ENCODE measurements around the gene MAML3. TPM values are rescaled to one million over a fixed set of nuclear protein-coding genes. Genes with fewer than 3 reads are reported as not detected.

The MAML3 gene
- total and polyA plus RNA-seq, 5 donors from 2014 or later, result 0.11 to 1.1 (median 0.16) TPM; not detected in 1

- Histone ChIP-seq H3K9me3 (ENCODE audit: control insufficient read depth in 2 of 2, low read length in 2 of 2) (no peaks in the 10 kb centered on the region), H3K36me3 (ENCODE audit: control insufficient read depth, insufficient read depth, low read length) (no peaks in the 10 kb centered on the region), H3K27me3 (ENCODE audit: control insufficient read depth, insufficient read depth, low read length) (no peaks in the 10 kb centered on the region), H3K4me1 (ENCODE audit: control insufficient read depth, insufficient read depth, low read length, poor library complexity, severe bottlenecking) (no peaks in the 10 kb centered on the region), H3K27ac (ENCODE audit: insufficient read depth, low read length, poor library complexity, severe bottlenecking) (no peak overlapping the region), H3K4me3 (ENCODE audit: low read depth, low read length) (no peak overlapping the region)
- DNase-seq, result no peak
- Mint-ChIP-seq H3K36me3 (no peaks in the 10 kb centered on the region), H3K4me1 (no peaks in the 10 kb centered on the region), H3K27ac (no peak overlapping the region), H3K27me3 (peaks cover 13% of the 10 kb centered on the region), H3K4me3 (no peak overlapping the region), H3K9me3 (peaks cover 0 to under 1% (median 0%) of the 10 kb centered on the region in 7 donors)
- no peak for ATAC-seq (ENCODE audit: low read depth in 2 of 2)
Observed at GRCh38 chr4:139824882-139825522, 329.0 kb downstream of the MAML3 start.

- DNase-seq (no peak), ATAC-seq (ENCODE audit: low read depth in 2 of 2) (no peak)
- Mint-ChIP-seq H3K36me3 (no peaks in the 10 kb centered on the region), H3K9me3 (peaks cover 0 to 2% (median 0%) of the 10 kb centered on the region in 7 donors), H3K27ac (no peak overlapping the region), H3K27me3 (peaks cover 19% of the 10 kb centered on the region), H3K4me3 (no peak overlapping the region), H3K4me1 (no peaks in the 10 kb centered on the region)
- no peaks in the 10 kb centered on the region for H3K27me3 ChIP-seq (ENCODE audit: control insufficient read depth, insufficient read depth, low read length)
- H3K9me3 ChIP-seq (ENCODE audit: control insufficient read depth in 2 of 2, low read length in 2 of 2), result no peaks in the 10 kb centered on the region
- H3K36me3 ChIP-seq (ENCODE audit: control insufficient read depth, insufficient read depth, low read length), result no peaks in the 10 kb centered on the region
- no peak overlapping the region for H3K27ac ChIP-seq (ENCODE audit: insufficient read depth, low read length, poor library complexity, severe bottlenecking)
- H3K4me1 ChIP-seq (ENCODE audit: control insufficient read depth, insufficient read depth, low read length, poor library complexity, severe bottlenecking), result no peaks in the 10 kb centered on the region
- no peak overlapping the region for H3K4me3 ChIP-seq (ENCODE audit: low read depth, low read length)
Observed at GRCh38 chr4:139823746-139824145, 330.2 kb downstream of the MAML3 start.

GRCh38 chr4:139823345-139823744, 330.6 kb downstream of the MAML3 start:
- no peak for ATAC-seq (ENCODE audit: low read depth in 2 of 2)
- DNase-seq, result no peak
- no peaks in the 10 kb centered on the region for H3K9me3 ChIP-seq (ENCODE audit: control insufficient read depth in 2 of 2, low read length in 2 of 2)
- H3K27me3 ChIP-seq (ENCODE audit: control insufficient read depth, insufficient read depth, low read length), result no peaks in the 10 kb centered on the region
- H3K4me1 Mint-ChIP-seq, result no peaks in the 10 kb centered on the region
- peaks cover 19% of the 10 kb centered on the region for H3K27me3 Mint-ChIP-seq
- no peaks in the 10 kb centered on the region for H3K4me1 ChIP-seq (ENCODE audit: control insufficient read depth, insufficient read depth, low read length, poor library complexity, severe bottlenecking)
- H3K27ac Mint-ChIP-seq, result no peak overlapping the region
- no peak overlapping the region for H3K27ac ChIP-seq (ENCODE audit: insufficient read depth, low read length, poor library complexity, severe bottlenecking)
- H3K4me3 ChIP-seq (ENCODE audit: low read depth, low read length), result no peak overlapping the region
- no peaks in the 10 kb centered on the region for H3K36me3 Mint-ChIP-seq
- no peaks in the 10 kb centered on the region for H3K36me3 ChIP-seq (ENCODE audit: control insufficient read depth, insufficient read depth, low read length)
- peaks cover 0 to 2% (median 0%) of the 10 kb centered on the region in 7 donors for H3K9me3 Mint-ChIP-seq
- H3K4me3 Mint-ChIP-seq, result no peak overlapping the region

GRCh38 chr4:139822391-139822790, 331.6 kb downstream of the MAML3 start:
- Mint-ChIP-seq H3K9me3 (peaks cover 0 to 2% (median 0%) of the 10 kb centered on the region in 7 donors), H3K36me3 (no peaks in the 10 kb centered on the region), H3K27me3 (peaks cover 19% of the 10 kb centered on the region), H3K4me1 (no peaks in the 10 kb centered on the region), H3K4me3 (no peak overlapping the region), H3K27ac (no peak overlapping the region)
- Histone ChIP-seq H3K27me3 (ENCODE audit: control insufficient read depth, insufficient read depth, low read length) (no peaks in the 10 kb centered on the region), H3K36me3 (ENCODE audit: control insufficient read depth, insufficient read depth, low read length) (no peaks in the 10 kb centered on the region), H3K4me3 (ENCODE audit: low read depth, low read length) (no peak overlapping the region), H3K4me1 (ENCODE audit: control insufficient read depth, insufficient read depth, low read length, poor library complexity, severe bottlenecking) (no peaks in the 10 kb centered on the region), H3K9me3 (ENCODE audit: control insufficient read depth in 2 of 2, low read length in 2 of 2) (no peaks in the 10 kb centered on the region), H3K27ac (ENCODE audit: insufficient read depth, low read length, poor library complexity, severe bottlenecking) (no peak overlapping the region)
- ATAC-seq (ENCODE audit: low read depth in 2 of 2), result no peak
- DNase-seq, result no peak

GRCh38 chr4:139819082-139819481, 334.9 kb downstream of the MAML3 start:
- Mint-ChIP-seq H3K27ac (no peak overlapping the region), H3K9me3 (peaks cover 0 to 2% (median 0%) of the 10 kb centered on the region in 7 donors), H3K4me3 (no peak overlapping the region), H3K27me3 (peaks cover 20% of the 10 kb centered on the region), H3K4me1 (peaks cover 0 to 3% (median 0%) of the 10 kb centered on the region in 4 donors), H3K36me3 (no peaks in the 10 kb centered on the region)
- Histone ChIP-seq H3K36me3 (ENCODE audit: control insufficient read depth, insufficient read depth, low read length) (no peaks in the 10 kb centered on the region), H3K4me1 (ENCODE audit: control insufficient read depth, insufficient read depth, low read length, poor library complexity, severe bottlenecking) (no peaks in the 10 kb centered on the region), H3K9me3 (ENCODE audit: control insufficient read depth in 2 of 2, low read length in 2 of 2) (no peaks in the 10 kb centered on the region), H3K4me3 (ENCODE audit: low read depth, low read length) (no peak overlapping the region), H3K27ac (ENCODE audit: insufficient read depth, low read length, poor library complexity, severe bottlenecking) (no peak overlapping the region), H3K27me3 (ENCODE audit: control insufficient read depth, insufficient read depth, low read length) (peaks cover 2% of the 10 kb centered on the region)
- DNase-seq (no peak), ATAC-seq (ENCODE audit: low read depth in 2 of 2) (no peak)

GRCh38 chr4:139817657-139818452, 336.1 kb downstream of the MAML3 start:
- no peaks in the 10 kb centered on the region for H3K36me3 ChIP-seq (ENCODE audit: control insufficient read depth, insufficient read depth, low read length)
- no peak overlapping the region for H3K27ac Mint-ChIP-seq

GRCh38 chr4:139816856-139817255, 337.1 kb downstream of the MAML3 start:
- H3K27me3 Mint-ChIP-seq, result peaks cover 18% of the 10 kb centered on the region
- no peak overlapping the region for H3K27ac Mint-ChIP-seq
- peaks cover 0 to 2% (median 0%) of the 10 kb centered on the region in 7 donors for H3K9me3 Mint-ChIP-seq
- H3K4me3 Mint-ChIP-seq, result no peak overlapping the region
- peaks cover 0 to 5% (median 0%) of the 10 kb centered on the region in 4 donors for H3K4me1 Mint-ChIP-seq
- H3K36me3 Mint-ChIP-seq, result no peaks in the 10 kb centered on the region
- ATAC-seq (ENCODE audit: low read depth in 2 of 2) (no peak), DNase-seq (no peak)
- Histone ChIP-seq H3K4me3 (ENCODE audit: low read depth, low read length) (no peak overlapping the region), H3K27me3 (ENCODE audit: control insufficient read depth, insufficient read depth, low read length) (peaks cover 5% of the 10 kb centered on the region), H3K27ac (ENCODE audit: insufficient read depth, low read length, poor library complexity, severe bottlenecking) (no peak overlapping the region), H3K4me1 (ENCODE audit: control insufficient read depth, insufficient read depth, low read length, poor library complexity, severe bottlenecking) (no peaks in the 10 kb centered on the region), H3K9me3 (ENCODE audit: control insufficient read depth in 2 of 2, low read length in 2 of 2) (no peaks in the 10 kb centered on the region), H3K36me3 (ENCODE audit: control insufficient read depth, insufficient read depth, low read length) (no peaks in the 10 kb centered on the region)

More at GRCh38 chr4:139817657-139818452, 336.1 kb downstream of the MAML3 start:
- DNase-seq (no peak), ATAC-seq (ENCODE audit: low read depth in 2 of 2) (no peak)
- peaks cover 16% of the 10 kb centered on the region for H3K27me3 Mint-ChIP-seq
- Histone ChIP-seq H3K27me3 (ENCODE audit: control insufficient read depth, insufficient read depth, low read length) (peaks cover 2% of the 10 kb centered on the region), H3K9me3 (ENCODE audit: control insufficient read depth in 2 of 2, low read length in 2 of 2) (no peaks in the 10 kb centered on the region), H3K4me1 (ENCODE audit: control insufficient read depth, insufficient read depth, low read length, poor library complexity, severe bottlenecking) (no peaks in the 10 kb centered on the region), H3K4me3 (ENCODE audit: low read depth, low read length) (no peak overlapping the region), H3K27ac (ENCODE audit: insufficient read depth, low read length, poor library complexity, severe bottlenecking) (no peak overlapping the region)
- H3K36me3 Mint-ChIP-seq, result no peaks in the 10 kb centered on the region
- no peak overlapping the region for H3K4me3 Mint-ChIP-seq
- H3K4me1 Mint-ChIP-seq, result peaks cover 0 to 5% (median 0%) of the 10 kb centered on the region in 4 donors
- H3K9me3 Mint-ChIP-seq, result peaks cover 0 to 2% (median 0%) of the 10 kb centered on the region in 7 donors

All from CD4-positive, CD25-positive, alpha-beta regulatory T cell (primary cell).